MCF 10A (cell line): ENCODE measurements around the gene CELSR1. TPM values are rescaled to one million over a fixed set of nuclear protein-coding genes. Genes with fewer than 3 reads are reported as not detected.

ENCODE experiments used
- BruUV-seq: library from RNA; stranded (reverse); fragments of 400-500 nt; replicated peaks from 2 replicates; lab custom pipeline; 2021; lab: Mats Ljungman, UMichigan
- CTCF ChIA-PET: fragments of 300-600 bp; sonication (Branson Sonifier 250); formaldehyde crosslinking; extraction: SDS; loops from one replicate; lab custom pipeline; 2021; ENCODE audit warnings: antibody characterized with exemption, inconsistent platforms; lab: Yijun Ruan, JAX
- POLR2A ChIA-PET: fragments of 300-600, 350-650 bp; sonication (Branson Sonifier 250); formaldehyde crosslinking; extraction: SDS; loops from one replicate; lab custom pipeline; 2020; ENCODE audit warnings: antibody characterized with exemption, inconsistent platforms; lab: Yijun Ruan, JAX
- DNase-seq: peaks from one replicate; pipeline ENCODE4 v3.0.0-alpha.2; 2018; ENCODE audit not compliant: unreplicated experiment
- H3K27ac Mint-ChIP-seq: one replicate; pipeline ENCODE4 v1.8.0; 2022; ENCODE audit warnings: mild to moderate bottlenecking, low read depth, mixed read lengths; ENCODE audit not compliant: unreplicated experiment
- H3K27me3 Mint-ChIP-seq: one replicate; pipeline ENCODE4 v1.8.0; 2022; ENCODE audit warnings: mixed read lengths; ENCODE audit not compliant: insufficient read depth, unreplicated experiment
- H3K36me3 Mint-ChIP-seq: one replicate; pipeline ENCODE4 v1.8.0; 2022; ENCODE audit warnings: mild to moderate bottlenecking, moderate library complexity, mixed read lengths; ENCODE audit not compliant: insufficient read depth, unreplicated experiment
- H3K4me1 Mint-ChIP-seq: one replicate; pipeline ENCODE4 v1.8.0; 2022; ENCODE audit warnings: mixed read lengths; ENCODE audit not compliant: insufficient read depth, unreplicated experiment
- H3K4me3 Mint-ChIP-seq: one replicate; pipeline ENCODE4 v1.8.0; 2022; ENCODE audit warnings: mild to moderate bottlenecking, moderate library complexity, mixed read lengths; ENCODE audit not compliant: unreplicated experiment
- H3K9me3 Mint-ChIP-seq: one replicate; pipeline ENCODE4 v1.8.0; 2022; ENCODE audit warnings: mixed read lengths; ENCODE audit not compliant: unreplicated experiment
- CTCF ChIP-seq: fragments of 200-600 bp; IDR thresholded peaks from one replicate; pipeline ENCODE4 v1.8.0; 2022; ENCODE audit warnings: antibody characterized with exemption, mild to moderate bottlenecking; ENCODE audit not compliant: unreplicated experiment
- intact Hi-C: fragments of 100-400 bp; cut with micrococcal nuclease; formaldehyde crosslinking; loops from 2 replicates; pipeline ENCODE4 v1.14.1; 2022
- total RNA-seq: library from RNA; stranded (reverse); gene quantifications from 2 replicates; pipeline ENCODE4 v1.2.3, GENCODE V29; 2022

The CELSR1 gene
- total RNA-seq, 1 experiment from 2014 or later = 49.1 TPM

DNA sequence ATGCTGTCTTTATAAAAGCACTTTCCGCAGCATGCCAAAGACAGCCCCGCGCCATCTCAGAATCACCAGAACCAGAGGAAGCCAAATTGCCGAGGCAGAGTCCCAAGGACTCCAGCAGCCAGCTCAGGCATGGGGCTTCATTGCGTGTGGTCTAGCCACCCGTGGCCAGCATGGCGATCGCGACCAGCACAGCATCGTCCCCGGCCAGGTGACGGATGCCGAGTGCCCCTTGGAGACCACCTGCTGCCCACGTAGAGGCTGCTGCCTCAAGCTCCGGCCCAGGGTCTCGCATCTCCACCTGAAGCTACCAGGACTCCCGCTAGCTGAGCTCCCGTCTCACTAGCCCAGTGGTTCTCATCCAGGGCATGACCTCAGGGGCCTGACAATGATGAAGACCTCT is 109.2 kb downstream of the CELSR1 start:
- CTCF ChIA-PET = interaction anchor here (0.5 to 0.6 kb wide), 2 partner anchors 23 to 48 kb away, joined by 3 read pairs; no protein-coding TSS in a partner anchor
- intact Hi-C loops = no loop called here
- no peak overlapping the region for H3K4me3 Mint-ChIP-seq
- no peaks in the 10 kb centered on the region for H3K4me1 Mint-ChIP-seq
- no peak overlapping the region for H3K27ac Mint-ChIP-seq
- no peak for TF ChIP-seq CTCF
- peaks cover 10% of the 10 kb centered on the region for H3K36me3 Mint-ChIP-seq
- BruUV-seq = no TSS peak
- H3K9me3 Mint-ChIP-seq = peaks cover 10% of the 10 kb centered on the region
- H3K27me3 Mint-ChIP-seq = no peaks in the 10 kb centered on the region
- POLR2A ChIA-PET = interaction anchor here (0.6 kb wide), 1 partner anchor 79 kb away, joined by 4 read pairs; no protein-coding TSS in a partner anchor
- no peak for DNase-seq

- Mint-ChIP-seq H3K9me3 (peaks cover 10% of the 10 kb centered on the region), H3K4me1 (no peaks in the 10 kb centered on the region), H3K4me3 (no peak overlapping the region), H3K36me3 (no peaks in the 10 kb centered on the region), H3K27ac (no peak overlapping the region), H3K27me3 (no peaks in the 10 kb centered on the region)
- no peak for DNase-seq
- POLR2A ChIA-PET = no interaction called here
- intact Hi-C loops = no loop called here
- no peak for TF ChIP-seq CTCF
- CTCF ChIA-PET = no interaction called here
- BruUV-seq = TSS peak; percentile 13
Observed at GRCh38 chr22:46425016-46425415, 112.4 kb downstream of the CELSR1 start.

DNA sequence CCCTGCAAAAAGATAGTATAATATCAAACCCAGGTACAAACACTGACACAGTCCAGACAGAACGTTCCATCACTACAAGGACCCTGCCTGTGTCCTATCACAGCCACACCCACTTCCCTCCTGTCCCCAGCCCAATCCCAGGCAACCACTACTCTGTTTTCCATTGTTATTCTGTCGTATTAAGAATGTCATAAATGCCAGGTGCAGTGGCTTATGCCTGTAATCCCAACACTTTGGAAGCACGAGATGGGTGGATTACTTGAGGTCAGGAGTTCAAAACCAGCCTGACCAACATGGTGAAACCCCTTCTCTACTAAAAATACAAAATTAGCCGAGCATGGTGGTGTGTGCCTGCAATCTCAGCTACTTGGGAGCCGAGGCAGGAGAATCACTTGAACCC is 112.9 kb downstream of the CELSR1 start:
- Mint-ChIP-seq H3K27me3 (no peaks in the 10 kb centered on the region), H3K27ac (no peak overlapping the region), H3K4me1 (no peaks in the 10 kb centered on the region), H3K4me3 (no peak overlapping the region), H3K36me3 (no peaks in the 10 kb centered on the region), H3K9me3 (peaks cover 10% of the 10 kb centered on the region)
- TF ChIP-seq CTCF = no peak
- BruUV-seq = no TSS peak
- DNase-seq = no peak
- POLR2A ChIA-PET = no interaction called here
- intact Hi-C loops = no loop called here
- CTCF ChIA-PET = no interaction called here

- POLR2A ChIA-PET = no interaction called here
- TF ChIP-seq CTCF = no peak
- no TSS peak for BruUV-seq
- H3K27me3 Mint-ChIP-seq = no peaks in the 10 kb centered on the region
- CTCF ChIA-PET = no interaction called here
- DNase-seq = no peak
- H3K36me3 Mint-ChIP-seq = no peaks in the 10 kb centered on the region
- peaks cover 10% of the 10 kb centered on the region for H3K9me3 Mint-ChIP-seq
- H3K27ac Mint-ChIP-seq = no peak overlapping the region
- intact Hi-C loops = no loop called here
- no peaks in the 10 kb centered on the region for H3K4me1 Mint-ChIP-seq
- H3K4me3 Mint-ChIP-seq = no peak overlapping the region
Observed at GRCh38 chr22:46422896-46423295, 114.5 kb downstream of the CELSR1 start.
